Measurements from ENCODE around the gene NTN5. TPM values are rescaled to one million over a fixed set of nuclear protein-coding genes. Genes with fewer than 3 reads are reported as not detected.
A peak's percentile ranks its signal among the peaks of the same experiment; 100 is the strongest.

Gene NTN5
- total and polyA plus RNA-seq, 9 of the 15 experiments (the other 6 are each of a cell fraction or from before 2014, with no cell fraction given) = not detected

DNA sequence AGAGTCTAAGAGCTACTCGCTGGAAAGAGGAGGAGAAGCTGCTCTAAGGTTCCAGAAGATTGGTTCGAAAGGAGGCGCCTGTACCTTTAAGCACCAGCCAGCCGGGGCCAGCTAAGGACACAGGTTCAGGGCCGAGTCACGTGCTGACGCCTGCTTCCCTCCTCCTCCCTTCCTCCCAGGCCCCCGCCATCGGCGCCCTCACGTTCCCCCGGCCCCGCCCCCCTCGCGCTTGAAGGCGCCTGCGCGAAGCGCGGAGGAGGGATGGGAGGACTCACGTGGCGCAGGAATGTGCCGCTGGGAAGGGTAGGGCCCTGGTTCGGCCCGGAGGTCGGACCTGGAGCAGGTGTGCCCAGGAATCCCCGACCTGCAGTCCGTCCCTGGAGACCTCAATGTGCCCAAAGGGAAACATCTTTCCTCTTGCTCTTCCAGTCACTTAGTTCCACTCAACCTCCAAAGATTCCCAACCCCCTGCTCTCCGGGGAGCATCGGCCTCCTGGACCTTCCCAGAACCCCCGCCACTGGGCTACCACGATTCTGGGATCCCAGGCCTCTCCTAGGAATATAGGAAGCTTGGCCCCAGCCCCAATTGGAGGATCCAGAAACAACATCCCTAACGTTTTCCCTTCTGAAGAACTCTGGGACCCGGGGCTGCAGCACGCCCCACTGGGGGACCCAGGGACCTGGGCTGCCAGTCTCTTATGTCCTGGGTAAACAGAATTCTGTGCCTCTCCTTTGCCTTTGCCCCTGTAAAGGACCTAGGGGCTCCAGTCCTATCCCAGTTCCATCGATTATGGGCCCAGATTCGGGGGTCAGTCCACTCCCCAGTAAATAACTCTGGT, 38.2 kb downstream of the NTN5 start:
- Histone ChIP-seq H3K4me2 (ENCODE audit: insufficient read depth, low read length) (peak overlapping the region; percentile 88), H3K79me2 (ENCODE audit: control insufficient read depth, insufficient read depth, low read length) (peaks cover 23% of the 10 kb centered on the region; the same call in 2 of the 3 replicates), H2AFZ (ENCODE audit: low read depth, low read length) (peak overlapping the region; percentile 86), H3K36me3 (ENCODE audit: control insufficient read depth, insufficient read depth, low read length) (no peaks in the 10 kb centered on the region; the same call in 2 of the 3 replicates), H3K9ac (ENCODE audit: insufficient read depth in 1 of 2, low read depth in 2 of 2, low read length in 2 of 2) (peak overlapping the region; percentile 79 to 89), H3K9me1 (ENCODE audit: control insufficient read depth, insufficient read depth, low read length) (peaks cover 4% of the 10 kb centered on the region), H3K27ac (ENCODE audit: extremely low read depth, low read depth, low read length) (peak overlapping the region; percentile 88), H3K4me3 (peak overlapping the region; percentile 51), H3K27me3 (ENCODE audit: control insufficient read depth in 2 of 2, insufficient read depth in 2 of 2, low read length in 2 of 2) (no peaks in the 10 kb centered on the region), H4K20me1 (replicated peaks; ENCODE audit: control insufficient read depth, insufficient read depth, low read length) (0 out of 2 replicates have a peak, but pooled peaks cover 4% of the 10 kb centered on the region), H3K4me1 (replicated peaks in 1 of 2; ENCODE audit: control insufficient read depth in 2 of 2, insufficient read depth in 2 of 2, low read length in 2 of 2) (peaks cover 44 to 86% of the 10 kb centered on the region in 2 experiments), H3K9me3 (replicated peaks; ENCODE audit: control insufficient read depth, insufficient read depth, low read depth, low read length) (no peaks in the 10 kb centered on the region)
- BruUV-seq (replicated peaks) = TSS peak; percentile 82
- 2% methylated on average over 30 of the region's 37 CpGs for WGBS (ENCODE audit: insufficient coverage, low coverage, missing lambda C conversion rate)
- POLR2A ChIA-PET = interaction anchor here (0.6 to 2.4 kb wide), 7 partner anchors 10 to 330 kb away, joined by 3 to 13 read pairs (median 4); partner anchors contain the start of gene DHDH
- intact Hi-C loops (cut with micrococcal nuclease) (no loop called here), in situ Hi-C loops (cut with MboI) (no loop called here)
- DNase-seq (ENCODE audit: extremely low read depth in 1 of 4, low spot score in 3 of 4) (peak; percentile 82 to 98 (median 86)), ATAC-seq (peak; percentile 61), FAIRE-seq (peak; percentile 79)
- CTCF ChIA-PET (ENCODE audit: low intra/inter-chr PET ratio) = interaction anchor here (0.7 kb wide), 1 partner anchor 129 kb away, joined by 4 read pairs; no protein-coding TSS in a partner anchor
- TF ChIP-seq GTF2E2 (tag; IDR thresholded peaks at IDR 0.05) = peak; percentile 50; the same call in 1 of the 2 replicates
- TF ChIP-seq ELF4 (CRISPR knock-in tag; IDR thresholded peaks at IDR 0.05) = peak; percentile 63; the same call in 1 of the 2 replicates
- TF ChIP-seq PPARD (CRISPR knock-in tag; IDR thresholded peaks at IDR 0.05) = no peak
- peak; percentile 26; the same call in 1 of the 2 replicates for TF ChIP-seq JUN (IDR thresholded peaks at IDR 0.05; ENCODE audit: borderline replicate concordance, low read depth, low read length)
- TF ChIP-seq JUN (CRISPR knock-in tag; IDR thresholded peaks at IDR 0.05; ENCODE audit: borderline replicate concordance) = no peak
- peak; percentile 24; the same call in 1 of the 2 replicates for TF ChIP-seq NFIC (IDR thresholded peaks at IDR 0.05)
- no peak for TF ChIP-seq ZNF445 (CRISPR knock-in tag; IDR thresholded peaks at IDR 0.05; ENCODE audit: low read depth)
- peak in 1 of 2 experiments; percentile 51; a peak in 1 of 4 replicates for TF ChIP-seq RCOR1 (IDR thresholded peaks at IDR 0.05; ENCODE audit: borderline replicate concordance in 1 of 2, low read depth in 2 of 2, low read length in 2 of 2)
- peak; percentile 92 for TF ChIP-seq NCOR1 (IDR thresholded peaks at IDR 0.05)
- no peak for TF ChIP-seq POLR2AphosphoS2 (IDR thresholded peaks at IDR 0.05; ENCODE audit: low read length)
- TF ChIP-seq, protein P1, sequence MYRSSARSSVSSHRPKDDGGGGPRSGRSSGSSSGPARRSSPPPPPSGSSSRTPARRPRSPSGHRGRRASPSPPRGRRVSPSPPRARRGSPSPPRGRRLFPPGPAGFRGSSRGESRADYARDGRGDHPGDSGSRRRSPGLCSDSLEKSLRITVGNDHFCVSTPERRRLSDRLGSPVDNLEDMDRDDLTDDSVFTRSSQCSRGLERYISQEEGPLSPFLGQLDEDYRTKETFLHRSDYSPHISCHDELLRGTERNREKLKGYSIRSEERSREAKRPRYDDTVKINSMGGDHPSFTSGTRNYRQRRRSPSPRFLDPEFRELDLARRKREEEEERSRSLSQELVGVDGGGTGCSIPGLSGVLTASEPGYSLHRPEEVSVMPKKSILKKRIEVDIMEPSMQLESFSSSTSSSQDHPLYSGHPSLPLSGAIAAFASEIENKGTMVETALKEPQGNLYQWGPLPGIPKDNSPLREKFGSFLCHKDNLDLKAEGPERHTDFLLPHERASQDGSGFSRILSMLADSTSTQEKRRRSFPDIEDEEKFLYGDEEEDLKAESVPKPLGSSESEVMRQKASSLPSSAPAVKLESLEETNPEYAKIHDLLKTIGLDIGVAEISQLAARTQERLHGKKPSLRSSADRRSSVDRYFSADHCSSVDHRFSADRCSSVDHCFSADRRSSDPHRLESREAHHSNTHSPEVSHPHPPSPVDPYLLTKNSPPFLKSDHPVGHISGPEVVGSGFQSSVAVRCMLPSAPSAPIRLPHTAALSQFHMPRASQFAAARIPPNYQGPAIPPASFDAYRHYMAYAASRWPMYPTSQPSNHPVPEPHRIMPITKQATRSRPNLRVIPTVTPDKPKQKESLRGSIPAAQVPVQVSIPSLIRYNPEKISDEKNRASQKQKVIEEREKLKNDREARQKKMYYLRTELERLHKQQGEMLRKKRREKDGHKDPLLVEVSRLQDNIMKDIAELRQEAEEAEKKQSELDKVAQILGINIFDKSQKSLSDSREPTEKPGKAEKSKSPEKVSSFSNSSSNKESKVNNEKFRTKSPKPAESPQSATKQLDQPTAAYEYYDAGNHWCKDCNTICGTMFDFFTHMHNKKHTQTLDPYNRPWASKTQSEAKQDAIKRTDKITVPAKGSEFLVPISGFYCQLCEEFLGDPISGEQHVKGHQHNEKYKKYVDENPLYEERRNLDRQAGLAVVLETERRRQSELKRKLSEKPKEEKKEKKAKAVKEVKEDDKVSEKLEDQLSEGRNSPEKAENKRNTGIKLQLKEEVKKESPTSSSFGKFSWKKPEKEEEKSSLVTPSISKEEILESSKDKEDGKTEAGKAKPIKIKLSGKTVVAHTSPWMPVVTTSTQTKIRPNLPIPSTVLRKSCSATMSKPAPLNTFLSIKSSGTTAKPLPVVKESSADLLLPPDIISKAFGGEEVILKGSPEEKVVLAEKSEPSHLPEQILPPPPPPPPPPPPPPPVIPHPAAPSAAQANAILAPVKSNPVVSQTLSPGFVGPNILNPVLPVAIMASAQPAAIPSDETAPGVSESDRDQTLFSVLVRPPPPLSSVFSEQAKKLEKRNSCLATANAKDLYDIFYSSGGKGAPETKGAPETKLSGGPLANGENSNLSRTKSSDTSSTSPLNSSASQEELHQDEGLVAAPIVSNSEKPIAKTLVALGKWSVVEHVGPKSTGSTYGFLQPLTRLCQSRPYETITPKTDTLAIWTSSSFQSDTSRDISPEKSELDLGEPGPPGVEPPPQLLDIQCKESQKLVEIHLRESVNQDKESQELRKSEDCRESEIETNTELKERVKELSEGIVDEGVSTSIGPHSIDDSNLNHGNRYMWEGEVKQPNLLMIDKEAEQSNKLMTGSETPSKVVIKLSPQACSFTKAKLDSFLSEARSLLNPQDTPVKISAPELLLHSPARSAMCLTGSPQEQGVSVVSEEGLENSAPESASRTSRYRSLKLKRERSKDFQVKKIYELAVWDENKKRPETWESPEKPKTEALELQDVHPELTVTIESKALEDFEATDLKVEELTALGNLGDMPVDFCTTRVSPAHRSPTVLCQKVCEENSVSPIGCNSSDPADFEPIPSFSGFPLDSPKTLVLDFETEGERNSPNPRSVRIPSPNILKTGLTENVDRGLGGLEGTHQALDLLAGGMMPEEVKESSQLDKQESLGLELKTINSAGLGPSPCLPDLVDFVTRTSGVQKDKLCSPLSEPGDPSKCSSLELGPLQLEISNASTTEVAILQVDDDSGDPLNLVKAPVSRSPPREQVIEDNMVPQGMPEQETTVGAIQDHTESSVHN (IDR thresholded peaks at IDR 0.05; ENCODE audit: borderline replicate concordance in 1 of 2, low read depth in 1 of 2) = peak in 1 of 2 experiments; percentile 42; a peak in 1 of 4 replicates
- TF ChIP-seq MCM2 (IDR thresholded peaks at IDR 0.05; ENCODE audit: low read depth) = peak; percentile 92
- peak; percentile 51 for TF ChIP-seq ZFX (CRISPR knock-in tag; IDR thresholded peaks at IDR 0.05)
